Measurements from ENCODE around the gene ZDHHC11B.

Gene ZDHHC11B

GRCh38 chr5:661891-662750 lies 122.4 kb downstream of the ZDHHC11B start:
- no peaks in the 10 kb centered on the region for H3K27me3 ChIP-seq (ENCODE audit: control insufficient read depth in 1 of 2, insufficient read depth in 1 of 2, low read length in 2 of 2)
- 94% methylated on average over 53 of the region's 53 CpGs for WGBS
- H3K36me3 ChIP-seq (ENCODE audit: control insufficient read depth in 1 of 2, insufficient read depth in 2 of 2, low read depth in 1 of 2, low read length in 2 of 2), result peaks cover 12 to 78% of the 10 kb centered on the region in 2 experiments
- H2BK12ac ChIP-seq (ENCODE audit: low read length in 2 of 2), result no peak overlapping the region
- no peaks in the 10 kb centered on the region for H3K9me3 ChIP-seq (ENCODE audit: control insufficient read depth, low read length)
- H2AFZ ChIP-seq (ENCODE audit: low read depth, low read length), result no peak overlapping the region
- H3K23ac ChIP-seq (ENCODE audit: low read length in 2 of 2), result no peak overlapping the region
- no peak for DNase-seq
- no peak overlapping the region for H3K27ac ChIP-seq (ENCODE audit: low read length, poor library complexity, severe bottlenecking)
- H2BK5ac ChIP-seq (ENCODE audit: low read depth, low read length, poor library complexity, severe bottlenecking), result no peak overlapping the region
- no peak overlapping the region for H3K9ac ChIP-seq (ENCODE audit: low read length)
- H3K4ac ChIP-seq (ENCODE audit: low read depth in 1 of 2, low read length in 2 of 2), result no peak overlapping the region
- no peak overlapping the region for H2BK15ac ChIP-seq (ENCODE audit: low read depth, poor library complexity, severe bottlenecking)
- no peak overlapping the region for H4K91ac ChIP-seq (ENCODE audit: low read length)
- peaks cover 19% of the 10 kb centered on the region for H3K4me1 ChIP-seq (ENCODE audit: control insufficient read depth, insufficient read depth, low read depth, low read length)
- no peak overlapping the region for H4K8ac ChIP-seq (ENCODE audit: low read length)
- H3K4me3 ChIP-seq (ENCODE audit: insufficient read depth in 1 of 2, low read depth in 1 of 2, low read length in 2 of 2), result no peak overlapping the region
- no peak overlapping the region for H2AK5ac ChIP-seq (ENCODE audit: low read length, severe bottlenecking)
- no peak overlapping the region for H3K14ac ChIP-seq (ENCODE audit: low read length in 2 of 2)
- no peak overlapping the region for H3K4me2 ChIP-seq (ENCODE audit: low read length, poor library complexity, severe bottlenecking)
- H3K18ac ChIP-seq (ENCODE audit: low read depth in 1 of 2, low read length in 2 of 2), result no peak overlapping the region
- no peak overlapping the region for H2BK120ac ChIP-seq (ENCODE audit: low read depth, low read length)
- peaks cover 12% of the 10 kb centered on the region for H3K79me1 ChIP-seq (replicated peaks; ENCODE audit: low read length, poor library complexity, severe bottlenecking)

DNA sequence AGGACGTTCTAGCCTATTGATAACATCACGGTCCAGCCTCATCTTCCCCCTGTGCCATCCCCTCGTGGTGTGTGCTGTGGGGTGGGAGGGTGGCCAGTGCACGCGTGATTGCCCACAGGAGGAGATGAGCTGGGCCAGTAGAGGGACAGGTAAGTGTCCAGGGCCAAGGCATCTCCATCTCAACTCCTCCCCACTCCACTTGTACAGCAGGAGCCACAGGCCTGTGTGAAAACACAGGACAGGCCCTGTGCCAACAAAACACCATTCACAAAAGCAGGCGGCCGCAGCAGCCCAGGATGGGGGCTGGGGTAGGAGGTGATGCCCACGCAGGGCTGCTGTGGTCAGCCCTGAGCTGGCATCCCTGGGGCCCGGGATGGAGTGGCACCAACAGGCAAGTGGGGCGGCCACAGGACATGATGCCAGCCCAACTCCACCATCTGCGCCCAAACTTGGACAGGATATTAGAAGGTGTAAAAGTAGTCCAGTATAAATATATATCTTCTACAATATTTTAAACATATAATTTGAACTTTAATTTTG lies 124.0 kb downstream of the ZDHHC11B start:
- Histone ChIP-seq H2BK120ac (ENCODE audit: low read depth, low read length) (no peak overlapping the region), H3K14ac (ENCODE audit: low read length in 2 of 2) (no peak overlapping the region), H3K4me3 (ENCODE audit: insufficient read depth in 1 of 2, low read depth in 1 of 2, low read length in 2 of 2) (no peak overlapping the region), H3K9ac (ENCODE audit: low read length) (no peak overlapping the region), H3K27ac (ENCODE audit: low read length, poor library complexity, severe bottlenecking) (no peak overlapping the region), H3K4me2 (ENCODE audit: low read length, poor library complexity, severe bottlenecking) (no peak overlapping the region), H3K23ac (ENCODE audit: low read length in 2 of 2) (no peak overlapping the region), H2BK15ac (ENCODE audit: low read depth, poor library complexity, severe bottlenecking) (no peak overlapping the region), H2AFZ (ENCODE audit: low read depth, low read length) (no peak overlapping the region), H3K36me3 (ENCODE audit: control insufficient read depth in 1 of 2, insufficient read depth in 2 of 2, low read depth in 1 of 2, low read length in 2 of 2) (peaks cover 8 to 66% of the 10 kb centered on the region in 2 experiments), H3K4me1 (ENCODE audit: control insufficient read depth, insufficient read depth, low read depth, low read length) (peaks cover 11% of the 10 kb centered on the region), H2AK5ac (ENCODE audit: low read length, severe bottlenecking) (no peak overlapping the region), H3K79me1 (replicated peaks; ENCODE audit: low read length, poor library complexity, severe bottlenecking) (peaks cover 14% of the 10 kb centered on the region), H3K27me3 (ENCODE audit: control insufficient read depth in 1 of 2, insufficient read depth in 1 of 2, low read length in 2 of 2) (no peaks in the 10 kb centered on the region), H2BK5ac (ENCODE audit: low read depth, low read length, poor library complexity, severe bottlenecking) (no peak overlapping the region), H3K4ac (ENCODE audit: low read depth in 1 of 2, low read length in 2 of 2) (no peak overlapping the region), H2BK12ac (ENCODE audit: low read length in 2 of 2) (no peak overlapping the region), H4K8ac (ENCODE audit: low read length) (no peak overlapping the region), H3K9me3 (ENCODE audit: control insufficient read depth, low read length) (no peaks in the 10 kb centered on the region), H3K18ac (ENCODE audit: low read depth in 1 of 2, low read length in 2 of 2) (no peak overlapping the region), H4K91ac (ENCODE audit: low read length) (no peak overlapping the region)
- 97% methylated on average over 6 of the region's 11 CpGs for WGBS
- no peak for DNase-seq

Measured in mesenchymal stem cell (in vitro differentiated cells and primary cell).